Spleen (tissue), 7 donors: ENCODE data around the gene YOD1.

ENCODE experiments used
- POLR2A ChIP-seq, 3 donors: fragments of 450-650 bp; IDR thresholded peaks; one replicate each; pipeline ENCODE4 v1.5.1; 2017; ENCODE audit warnings: antibody characterized with exemption in 3 of 3, mild to moderate bottlenecking in 1 of 3
- POLR2AphosphoS5 ChIP-seq, 3 donors: sonication (generic); formaldehyde crosslinking; IDR thresholded peaks; one replicate each; pipeline ENCODE4 v1.5.1; 2017; ENCODE audit warnings: antibody characterized with exemption in 3 of 3
- TF ChIP-seq, protein P1 (sequence below), 11 experiments: fragments of 200-600 bp in 7 of 11; fragments of 450-650 bp in 4 of 11; sonication (generic) in 4 of 11; IDR thresholded peaks in 8 of 11; conservative IDR thresholded peaks in 3 of 11; 1 replicate in 7 of 11; 2 replicates in 4 of 11; pipeline versions ENCODE4 v1.4.0 to v1.8.0; 2016 to 2021; ENCODE audit warnings: antibody characterized with exemption in 11 of 11, inconsistent platforms in 4 of 11, mild to moderate bottlenecking in 1 of 11
- donor health status: DM: no; HTN: no; CAD: no; lungs with moderate emphysema.
- donor health status: DM: no; HTN: no; CAD: no.
- donor health status: DM: no; HTN: no; CAD: no.

DNA sequence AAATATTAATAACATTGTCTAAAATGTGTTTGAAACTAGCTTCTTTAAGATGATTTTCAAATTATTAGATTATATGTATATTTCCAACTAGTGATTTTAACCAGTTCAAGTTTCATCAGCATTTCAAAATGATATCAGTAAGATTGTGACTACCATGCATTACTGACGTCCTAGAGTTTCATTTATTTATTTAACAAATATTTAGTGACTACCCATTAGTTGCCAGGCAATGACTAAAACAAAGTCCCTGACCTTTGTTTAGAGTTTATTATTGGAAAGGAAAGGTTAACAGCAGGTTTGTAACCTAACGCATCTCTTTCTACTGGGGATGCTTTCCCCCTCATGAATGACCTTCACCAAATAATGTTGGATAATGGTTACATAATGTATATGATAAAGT is 30.1 kb upstream of the YOD1 start:
- TF ChIP-seq POLR2A (IDR thresholded peaks at IDR 0.05) (no peak), POLR2AphosphoS5 (IDR thresholded peaks at IDR 0.05) (no peak)
- TF ChIP-seq, protein P1, sequence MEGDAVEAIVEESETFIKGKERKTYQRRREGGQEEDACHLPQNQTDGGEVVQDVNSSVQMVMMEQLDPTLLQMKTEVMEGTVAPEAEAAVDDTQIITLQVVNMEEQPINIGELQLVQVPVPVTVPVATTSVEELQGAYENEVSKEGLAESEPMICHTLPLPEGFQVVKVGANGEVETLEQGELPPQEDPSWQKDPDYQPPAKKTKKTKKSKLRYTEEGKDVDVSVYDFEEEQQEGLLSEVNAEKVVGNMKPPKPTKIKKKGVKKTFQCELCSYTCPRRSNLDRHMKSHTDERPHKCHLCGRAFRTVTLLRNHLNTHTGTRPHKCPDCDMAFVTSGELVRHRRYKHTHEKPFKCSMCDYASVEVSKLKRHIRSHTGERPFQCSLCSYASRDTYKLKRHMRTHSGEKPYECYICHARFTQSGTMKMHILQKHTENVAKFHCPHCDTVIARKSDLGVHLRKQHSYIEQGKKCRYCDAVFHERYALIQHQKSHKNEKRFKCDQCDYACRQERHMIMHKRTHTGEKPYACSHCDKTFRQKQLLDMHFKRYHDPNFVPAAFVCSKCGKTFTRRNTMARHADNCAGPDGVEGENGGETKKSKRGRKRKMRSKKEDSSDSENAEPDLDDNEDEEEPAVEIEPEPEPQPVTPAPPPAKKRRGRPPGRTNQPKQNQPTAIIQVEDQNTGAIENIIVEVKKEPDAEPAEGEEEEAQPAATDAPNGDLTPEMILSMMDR (IDR thresholded peaks at IDR 0.05 in 8 of 11, conservative IDR thresholded peaks at IDR 0.05 in 3 of 11), result no peak
